Left ventricle myocardium inferior (tissue), 1 donor: ENCODE measurements around the gene SLC35A3. TPM values are rescaled to one million over a fixed set of nuclear protein-coding genes. Genes with fewer than 3 reads are reported as not detected.

Experiments
- DNase-seq: peaks from one replicate; pipeline ENCODE4 v3.0.0-alpha.2; 2020
- H3K27ac ChIP-seq: fragments of 200-600 bp; replicated peaks from 2 replicates; pipeline ENCODE4 v1.8.0; 2021
- H3K27me3 ChIP-seq: fragments of 200-600 bp; 2 replicates; pipeline ENCODE4 v1.8.0; 2021; ENCODE audit warnings: low read depth
- H3K36me3 ChIP-seq: fragments of 200-600 bp; 2 replicates; pipeline ENCODE4 v1.8.0; 2021
- H3K4me1 ChIP-seq: fragments of 200-600 bp; 2 replicates; pipeline ENCODE4 v1.8.0; 2021
- H3K4me3 ChIP-seq: fragments of 200-600 bp; 2 replicates; pipeline ENCODE4 v1.8.0; 2021; ENCODE audit warnings: mild to moderate bottlenecking, moderate library complexity
- H3K9me3 ChIP-seq: fragments of 200-600 bp; replicated peaks from 2 replicates; pipeline ENCODE4 v1.8.0; 2021
- intact Hi-C: fragments of 100-400 bp; cut with micrococcal nuclease; formaldehyde crosslinking; loops from one replicate; pipeline ENCODE4 v1.11.0; 2022
- total RNA-seq: library from RNA; stranded (reverse); fragmentation: NEBNext Ultra II Directional; extraction: Animal tissue kit (Norgen Biotek cat#: 25700); gene quantifications from one replicate; pipeline ENCODE4 v1.2.1, GENCODE V29; 2021
- TF ChIP-seq, protein P1 (sequence below): fragments of 200-600 bp; IDR thresholded peaks from 2 replicates; pipeline ENCODE4 v1.8.0; 2021; ENCODE audit warnings: antibody characterized with exemption, mild to moderate bottlenecking, borderline replicate concordance
- donor health status: DM: no; HTN: yes; CAD: no; lungs with severe emphysema.

Gene SLC35A3
- total RNA-seq, 1 donor from 2014 or later, result 7.7 TPM

DNA sequence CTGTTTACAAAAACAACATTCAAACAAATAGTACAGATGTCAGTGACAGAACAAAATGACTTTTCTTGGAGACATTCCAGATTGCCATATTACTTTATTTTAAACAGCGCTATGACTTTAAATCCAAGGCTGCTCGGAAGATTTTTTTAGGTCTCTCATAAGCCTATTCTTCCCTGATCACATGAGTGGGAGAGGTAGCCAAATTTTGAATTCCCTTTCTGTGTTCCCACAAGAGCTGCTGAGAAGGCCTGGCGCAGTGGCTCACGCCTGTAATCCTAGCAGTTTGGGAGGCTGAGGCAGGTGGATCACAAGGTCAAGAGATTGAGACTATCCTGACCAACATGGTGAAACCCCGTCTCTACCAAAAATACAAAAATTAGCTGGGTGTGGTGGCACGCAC is 53.7 kb downstream of the SLC35A3 start:
- H3K36me3 ChIP-seq, result peaks cover 2% of the 10 kb centered on the region
- DNase-seq, result no peak
- no peaks in the 10 kb centered on the region for H3K4me1 ChIP-seq
- intact Hi-C loops, result no loop called here
- peak overlapping the region; percentile 45 for H3K27ac ChIP-seq
- no peaks in the 10 kb centered on the region for H3K27me3 ChIP-seq
- H3K4me3 ChIP-seq, result no peak overlapping the region
- TF ChIP-seq, protein P1, sequence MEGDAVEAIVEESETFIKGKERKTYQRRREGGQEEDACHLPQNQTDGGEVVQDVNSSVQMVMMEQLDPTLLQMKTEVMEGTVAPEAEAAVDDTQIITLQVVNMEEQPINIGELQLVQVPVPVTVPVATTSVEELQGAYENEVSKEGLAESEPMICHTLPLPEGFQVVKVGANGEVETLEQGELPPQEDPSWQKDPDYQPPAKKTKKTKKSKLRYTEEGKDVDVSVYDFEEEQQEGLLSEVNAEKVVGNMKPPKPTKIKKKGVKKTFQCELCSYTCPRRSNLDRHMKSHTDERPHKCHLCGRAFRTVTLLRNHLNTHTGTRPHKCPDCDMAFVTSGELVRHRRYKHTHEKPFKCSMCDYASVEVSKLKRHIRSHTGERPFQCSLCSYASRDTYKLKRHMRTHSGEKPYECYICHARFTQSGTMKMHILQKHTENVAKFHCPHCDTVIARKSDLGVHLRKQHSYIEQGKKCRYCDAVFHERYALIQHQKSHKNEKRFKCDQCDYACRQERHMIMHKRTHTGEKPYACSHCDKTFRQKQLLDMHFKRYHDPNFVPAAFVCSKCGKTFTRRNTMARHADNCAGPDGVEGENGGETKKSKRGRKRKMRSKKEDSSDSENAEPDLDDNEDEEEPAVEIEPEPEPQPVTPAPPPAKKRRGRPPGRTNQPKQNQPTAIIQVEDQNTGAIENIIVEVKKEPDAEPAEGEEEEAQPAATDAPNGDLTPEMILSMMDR, result no peak
- H3K9me3 ChIP-seq, result no peaks in the 10 kb centered on the region

DNA sequence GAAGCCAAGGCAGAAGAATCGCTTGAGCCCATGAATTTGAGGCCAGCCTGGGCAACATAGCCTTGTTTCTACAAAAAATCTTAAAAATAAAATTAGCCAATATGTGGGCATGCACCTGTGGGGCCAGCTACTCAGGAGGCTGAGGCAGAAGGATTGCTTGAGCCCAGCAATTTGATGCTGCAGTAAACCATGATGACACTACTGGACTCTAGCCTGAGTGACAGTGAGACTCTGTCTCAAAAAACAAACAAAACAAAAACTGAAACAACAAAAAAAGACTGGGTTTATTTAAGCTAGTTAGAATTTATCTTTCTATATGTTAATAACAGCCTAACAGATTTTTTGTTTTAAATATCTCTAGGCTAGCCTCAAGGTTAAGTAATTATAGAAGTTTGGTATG is 57.4 kb downstream of the SLC35A3 start:
- DNase-seq, result no peak
- no peaks in the 10 kb centered on the region for H3K36me3 ChIP-seq
- TF ChIP-seq, protein P1, result no peak
- no peaks in the 10 kb centered on the region for H3K4me1 ChIP-seq
- H3K4me3 ChIP-seq, result no peak overlapping the region
- intact Hi-C loops, result no loop called here
- no peaks in the 10 kb centered on the region for H3K9me3 ChIP-seq
- no peak overlapping the region for H3K27ac ChIP-seq
- no peaks in the 10 kb centered on the region for H3K27me3 ChIP-seq

DNA sequence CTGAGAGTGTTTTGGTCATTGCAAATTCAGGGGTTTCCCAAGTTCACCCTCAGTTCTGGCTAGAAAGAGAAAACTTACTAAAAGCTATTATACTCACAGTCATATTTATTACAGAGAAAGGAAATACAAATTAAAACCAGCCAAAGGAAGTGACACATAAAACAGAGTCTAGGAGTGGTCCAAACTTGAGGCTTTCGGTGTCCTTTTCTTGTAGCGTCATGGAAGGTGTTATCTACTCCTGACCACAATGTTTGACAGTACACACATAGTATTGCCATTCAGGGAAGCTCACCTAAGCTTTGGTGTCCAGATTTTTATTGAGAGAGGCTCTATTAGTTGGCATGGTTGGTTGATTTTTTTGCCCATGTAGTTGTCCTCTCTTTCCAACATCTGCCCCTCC is 59.0 kb downstream of the SLC35A3 start:
- Histone ChIP-seq H3K4me3 (no peak overlapping the region), H3K36me3 (no peaks in the 10 kb centered on the region), H3K9me3 (no peaks in the 10 kb centered on the region), H3K27me3 (no peaks in the 10 kb centered on the region), H3K27ac (no peak overlapping the region), H3K4me1 (no peaks in the 10 kb centered on the region)
- TF ChIP-seq, protein P1, result no peak
- intact Hi-C loops, result no loop called here
- no peak for DNase-seq

DNA sequence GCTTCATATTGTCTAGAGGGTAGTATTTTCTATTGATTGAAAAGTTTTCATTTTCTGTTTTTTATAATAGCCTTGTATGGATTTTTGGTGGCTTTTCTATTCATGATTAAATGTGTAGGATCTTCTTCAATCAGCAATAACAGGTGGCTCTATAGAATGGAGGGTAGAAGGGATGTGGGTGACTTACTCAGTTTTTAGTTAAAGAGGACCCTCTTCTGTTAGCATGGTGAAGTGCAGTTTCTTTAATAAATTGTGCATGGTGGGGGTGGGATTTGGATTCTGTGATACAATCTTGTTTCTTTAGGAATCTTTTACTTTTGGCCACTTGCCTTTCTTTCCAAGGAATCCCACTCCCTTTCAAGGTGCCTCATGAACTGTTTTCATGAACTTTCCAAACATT is 64.7 kb downstream of the SLC35A3 start:
- Histone ChIP-seq H3K4me3 (no peak overlapping the region), H3K9me3 (no peaks in the 10 kb centered on the region), H3K36me3 (no peaks in the 10 kb centered on the region), H3K27me3 (no peaks in the 10 kb centered on the region), H3K4me1 (peaks cover 27% of the 10 kb centered on the region), H3K27ac (no peak overlapping the region)
- intact Hi-C loops, result no loop called here
- TF ChIP-seq, protein P1, result peak; percentile 17
- DNase-seq, result no peak

DNA sequence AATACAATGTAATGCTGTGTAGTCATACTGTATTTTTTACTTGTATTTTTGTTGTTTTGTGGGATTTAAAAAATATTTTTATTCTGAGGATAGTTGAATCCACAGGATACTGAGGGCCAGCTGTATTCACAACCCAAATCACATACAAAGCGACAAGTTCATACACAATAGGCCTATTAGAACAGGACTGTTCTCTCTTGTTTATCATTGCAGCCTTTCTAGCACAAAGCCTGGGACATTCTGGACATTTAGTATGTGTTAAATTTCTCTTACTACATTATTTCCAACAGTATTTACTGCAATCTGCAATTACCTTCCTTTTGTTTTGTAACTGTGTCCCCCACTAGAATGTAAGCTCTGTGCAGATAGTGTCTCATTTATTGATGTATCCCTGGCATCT is 65.4 kb downstream of the SLC35A3 start:
- intact Hi-C loops, result no loop called here
- Histone ChIP-seq H3K27me3 (no peaks in the 10 kb centered on the region), H3K27ac (no peak overlapping the region), H3K4me1 (peaks cover 34% of the 10 kb centered on the region), H3K9me3 (no peaks in the 10 kb centered on the region), H3K36me3 (no peaks in the 10 kb centered on the region), H3K4me3 (no peak overlapping the region)
- DNase-seq, result no peak
- TF ChIP-seq, protein P1, result no peak
